ENCODE results near the gene ZBTB46. TPM values are rescaled to one million over a fixed set of nuclear protein-coding genes. Genes with fewer than 3 reads are reported as not detected.

ZBTB46 gene
- total RNA-seq, 1 experiment from 2014 or later = 1.1 TPM

DNA sequence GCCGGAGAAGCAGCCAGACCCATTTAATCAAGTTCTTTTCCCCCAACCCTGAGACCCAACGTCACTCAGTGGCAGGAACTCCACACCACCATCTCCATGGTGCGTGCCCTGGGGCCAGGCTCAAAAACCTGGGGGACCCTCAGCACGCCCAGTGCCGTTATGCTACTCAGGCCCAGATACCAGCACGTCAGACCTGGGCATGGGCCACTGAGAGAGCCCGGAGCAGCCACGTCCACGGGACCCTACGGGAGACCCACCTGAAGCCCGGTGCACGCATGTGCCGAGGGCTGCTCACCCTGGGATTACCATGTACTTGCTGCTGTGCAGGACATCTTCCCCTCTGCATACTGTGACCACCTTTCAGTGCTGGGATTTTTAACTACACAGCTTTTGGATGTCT, 77.7 kb downstream of the ZBTB46 start:
- Histone ChIP-seq H3K9me3 (ENCODE audit: low read depth, low read length, poor library complexity, severe bottlenecking) (no peaks in the 10 kb centered on the region), H3K27ac (ENCODE audit: low read depth, low read length, poor library complexity, severe bottlenecking) (no peak overlapping the region), H3K36me3 (ENCODE audit: insufficient read depth, low read length, poor library complexity, severe bottlenecking) (no peaks in the 10 kb centered on the region), H3K4me3 (ENCODE audit: low read depth, low read length, poor library complexity, severe bottlenecking) (no peak overlapping the region), H3K4me1 (ENCODE audit: insufficient read depth, low read length, poor library complexity, severe bottlenecking) (no peaks in the 10 kb centered on the region), H3K27me3 (replicated peaks; ENCODE audit: insufficient read depth, low read depth, low read length, poor library complexity) (no peaks in the 10 kb centered on the region)
- TF ChIP-seq CTCF (conservative IDR thresholded peaks at IDR 0.05; ENCODE audit: low read depth, low read length) = no peak
- no peak for TF ChIP-seq EZH2 (IDR thresholded peaks at IDR 0.05; ENCODE audit: borderline replicate concordance, low read depth, low read length, poor library complexity, severe bottlenecking)
- no peak for DNase-seq (ENCODE audit: low spot score)
- no TSS peak for BruUV-seq (replicated peaks)
- ChIA-PET POLR2A (ENCODE audit: low non-redundant PET) (no interaction called here), CTCF (no interaction called here)
- intact Hi-C loops (cut with micrococcal nuclease; ENCODE audit: unreplicated experiment) = no loop called here

- H3K4me3 ChIP-seq (ENCODE audit: low read depth, low read length, poor library complexity, severe bottlenecking) = no peak overlapping the region
- H3K36me3 ChIP-seq (ENCODE audit: insufficient read depth, low read length, poor library complexity, severe bottlenecking) = no peaks in the 10 kb centered on the region
- ChIA-PET POLR2A (ENCODE audit: low non-redundant PET) (no interaction called here), CTCF (no interaction called here)
- no TSS peak for BruUV-seq (replicated peaks)
- no peaks in the 10 kb centered on the region for H3K4me1 ChIP-seq (ENCODE audit: insufficient read depth, low read length, poor library complexity, severe bottlenecking)
- DNase-seq (ENCODE audit: low spot score) = no peak
- intact Hi-C loops (cut with micrococcal nuclease; ENCODE audit: unreplicated experiment) = no loop called here
- no peaks in the 10 kb centered on the region for H3K9me3 ChIP-seq (ENCODE audit: low read depth, low read length, poor library complexity, severe bottlenecking)
- 0 out of 2 replicates have a peak, but pooled peaks have one; percentile 10 for TF ChIP-seq CTCF (conservative IDR thresholded peaks at IDR 0.05; ENCODE audit: low read depth, low read length)
- TF ChIP-seq EZH2 (IDR thresholded peaks at IDR 0.05; ENCODE audit: borderline replicate concordance, low read depth, low read length, poor library complexity, severe bottlenecking) = no peak
- H3K27ac ChIP-seq (ENCODE audit: low read depth, low read length, poor library complexity, severe bottlenecking) = no peak overlapping the region
- no peaks in the 10 kb centered on the region for H3K27me3 ChIP-seq (replicated peaks; ENCODE audit: insufficient read depth, low read depth, low read length, poor library complexity)
Measured at GRCh38 chr20:63752411-63753101, 78.5 kb downstream of the ZBTB46 start.

DNA sequence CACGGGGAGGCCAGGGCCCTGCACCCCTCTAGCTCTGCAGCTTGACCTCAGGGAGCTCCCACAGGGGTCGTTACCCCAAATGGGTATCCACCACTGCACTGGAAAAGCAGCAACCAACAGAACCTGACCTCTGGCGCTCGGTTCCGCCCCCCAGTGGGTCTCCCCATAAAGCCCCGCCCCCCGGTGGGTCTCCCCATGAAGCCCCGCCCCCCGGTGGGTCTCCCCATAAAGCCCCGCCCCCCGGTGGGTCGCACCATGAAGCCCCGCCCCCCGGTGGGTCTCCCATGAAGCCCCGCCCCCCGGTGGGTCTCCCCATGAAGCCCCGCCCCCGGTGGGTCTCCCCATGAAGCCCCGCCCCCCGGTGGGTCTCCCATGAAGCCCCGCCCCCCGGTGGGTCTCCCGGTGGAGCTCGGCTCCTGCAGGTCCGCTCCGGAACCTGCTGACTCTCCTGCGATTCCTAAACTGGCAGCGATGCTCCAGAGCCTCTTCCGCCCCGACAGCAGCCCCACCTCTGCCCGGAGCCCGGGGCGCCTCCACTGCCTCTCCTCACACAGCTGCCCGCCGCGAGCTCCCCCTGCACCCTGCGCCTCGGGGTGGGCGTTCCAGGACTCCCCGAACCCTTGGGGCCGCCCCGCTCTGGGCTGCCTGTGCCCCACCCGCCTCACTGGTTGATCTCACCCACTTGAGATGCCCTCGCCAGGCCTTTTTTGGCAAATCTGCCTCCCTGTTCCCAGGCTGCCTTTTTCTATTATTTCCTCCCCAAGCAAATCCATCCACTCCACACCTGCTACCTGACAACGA, 79.4 kb downstream of the ZBTB46 start:
- H3K27ac ChIP-seq (ENCODE audit: low read depth, low read length, poor library complexity, severe bottlenecking) = no peak overlapping the region
- DNase-seq (ENCODE audit: low spot score) = no peak
- POLR2A ChIA-PET (ENCODE audit: low non-redundant PET) = interaction anchor here (0.7 kb wide), 1 partner anchor 11 kb away, joined by 11 read pairs; no protein-coding TSS in a partner anchor

More for the DNA sequence above, 79.4 kb downstream of the ZBTB46 start:
- H3K27me3 ChIP-seq (replicated peaks; ENCODE audit: insufficient read depth, low read depth, low read length, poor library complexity) = no peaks in the 10 kb centered on the region
- CTCF ChIA-PET = no interaction called here
- no peaks in the 10 kb centered on the region for H3K36me3 ChIP-seq (ENCODE audit: insufficient read depth, low read length, poor library complexity, severe bottlenecking)
- TF ChIP-seq EZH2 (IDR thresholded peaks at IDR 0.05; ENCODE audit: borderline replicate concordance, low read depth, low read length, poor library complexity, severe bottlenecking) (no peak), CTCF (conservative IDR thresholded peaks at IDR 0.05; ENCODE audit: low read depth, low read length) (no peak)
- H3K9me3 ChIP-seq (ENCODE audit: low read depth, low read length, poor library complexity, severe bottlenecking) = no peaks in the 10 kb centered on the region
- H3K4me1 ChIP-seq (ENCODE audit: insufficient read depth, low read length, poor library complexity, severe bottlenecking) = no peaks in the 10 kb centered on the region
- no peak overlapping the region for H3K4me3 ChIP-seq (ENCODE audit: low read depth, low read length, poor library complexity, severe bottlenecking)
- BruUV-seq (replicated peaks) = no TSS peak
- intact Hi-C loops (cut with micrococcal nuclease; ENCODE audit: unreplicated experiment) = no loop called here

All from A673 (cell line).